GM15510 (cell line): Measurements from ENCODE around the gene ZBED1.

ENCODE experiments used
- POLR2A ChIP-seq: IDR thresholded peaks from 3 replicates; pipeline ENCODE4 v1.6.1; 2011; ENCODE audit warnings: borderline replicate concordance; ENCODE audit not compliant: insufficient read length; ENCODE audit errors: extremely low read depth

ZBED1 gene

GRCh38 chrX:2468261-2469195 lies 32.2 kb downstream of the ZBED1 start:
- no peak for TF ChIP-seq POLR2A

- no peak for TF ChIP-seq POLR2A
Observed at GRCh38 chrX:2466876-2467656, 33.7 kb downstream of the ZBED1 start.

GRCh38 chrX:2464677-2465166 lies 36.1 kb downstream of the ZBED1 start:
- no peak for TF ChIP-seq POLR2A

- TF ChIP-seq POLR2A, result no peak
Observed at GRCh38 chrX:2463973-2464676, 36.7 kb downstream of the ZBED1 start.

- TF ChIP-seq POLR2A, result no peak
Observed at GRCh38 chrX:2462780-2463179, 38.0 kb downstream of the ZBED1 start.

- no peak for TF ChIP-seq POLR2A
Observed at GRCh38 chrX:2462074-2462473, 38.7 kb downstream of the ZBED1 start.

- no peak for TF ChIP-seq POLR2A
Observed at GRCh38 chrX:2461711-2462016, 39.1 kb downstream of the ZBED1 start.

DNA sequence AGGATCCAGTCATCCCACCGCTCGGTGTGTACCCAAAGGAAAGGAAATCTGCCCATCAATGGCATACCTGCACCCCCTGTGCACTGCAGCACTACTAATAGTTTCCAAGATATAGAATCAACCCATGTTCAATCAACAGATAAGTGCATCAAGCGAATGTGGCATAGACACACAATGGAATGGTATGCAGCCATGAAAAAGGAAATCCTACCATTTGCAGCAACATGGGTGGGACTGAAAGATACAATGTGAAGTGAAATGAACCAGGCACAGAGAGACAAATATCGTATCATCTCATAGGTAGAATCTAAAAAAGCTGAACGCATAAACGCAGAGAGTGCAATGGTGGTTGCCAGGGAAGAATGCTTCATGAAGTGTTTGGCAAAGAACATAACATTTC lies 42.5 kb downstream of the ZBED1 start:
- no peak for TF ChIP-seq POLR2A

GRCh38 chrX:2457289-2458133 lies 43.3 kb downstream of the ZBED1 start:
- TF ChIP-seq POLR2A, result no peak

DNA sequence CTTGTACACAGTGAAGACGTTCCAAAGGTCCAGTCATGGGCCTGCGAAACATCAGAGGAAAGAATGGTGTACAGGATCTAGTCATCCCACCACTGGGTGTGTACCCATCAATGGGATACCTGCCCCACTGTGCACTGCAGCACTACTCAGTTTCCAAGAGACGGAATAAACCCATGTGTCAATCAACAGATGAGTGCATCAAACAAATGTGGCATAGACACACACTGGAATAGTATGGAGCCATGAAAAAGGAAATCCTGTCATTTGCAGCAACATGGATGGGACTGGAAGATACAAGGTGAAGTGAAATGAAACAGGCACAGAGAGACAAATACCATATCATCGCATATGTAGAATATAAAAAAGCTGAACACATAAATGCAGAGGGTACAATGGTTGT lies 48.0 kb downstream of the ZBED1 start:
- TF ChIP-seq POLR2A, result no peak

GRCh38 chrX:2452317-2452784 lies 48.4 kb downstream of the ZBED1 start:
- TF ChIP-seq POLR2A, result no peak

- TF ChIP-seq POLR2A, result no peak
Observed at GRCh38 chrX:2451501-2452316, 49.1 kb downstream of the ZBED1 start.

DNA sequence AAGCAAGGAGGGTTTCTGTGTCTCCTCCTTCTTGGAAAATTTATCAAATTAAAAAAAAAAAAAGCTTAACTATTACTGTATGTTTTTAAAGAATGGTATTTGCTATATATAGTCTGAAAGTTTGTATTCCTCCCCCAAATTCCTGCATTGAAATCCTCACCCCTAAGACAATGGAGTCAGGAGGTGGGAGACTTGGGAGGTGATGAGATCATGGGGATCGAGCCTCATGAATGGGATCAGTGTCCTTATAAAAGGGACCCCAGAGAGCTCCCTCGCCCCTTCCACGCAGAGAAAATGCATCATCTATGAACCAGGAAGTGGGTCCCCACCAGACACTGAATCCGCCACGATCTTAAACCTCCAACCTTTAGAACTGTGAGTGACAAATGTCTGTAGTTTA lies 50.1 kb downstream of the ZBED1 start:
- no peak for TF ChIP-seq POLR2A
